Mononuclear cell (primary cell): ENCODE measurements around the gene ZFHX2. TPM values are rescaled to one million over a fixed set of nuclear protein-coding genes. Genes with fewer than 3 reads are reported as not detected.
A peak's percentile ranks its signal among the peaks of the same experiment; 100 is the strongest.

Experiments used
- H3K27me3 ChIP-seq: 2 replicates; pipeline ENCODE4 v1.6.0; 2011; ENCODE audit warnings: low read length, control low read depth; ENCODE audit not compliant: insufficient read depth
- H3K4me1 ChIP-seq: 2 replicates; pipeline ENCODE4 v1.5.1; 2011; ENCODE audit warnings: mild to moderate bottlenecking, low read length, control low read depth; ENCODE audit not compliant: insufficient read depth
- H3K4me3 ChIP-seq: 2 replicates; pipeline ENCODE4 v1.5.1; 2011; ENCODE audit warnings: mild to moderate bottlenecking, low read length, moderate library complexity
- H3K9me3 ChIP-seq: 2 replicates; pipeline ENCODE4 v1.5.1; 2011; ENCODE audit warnings: low read depth, mild to moderate bottlenecking, control low read depth, low read length
- total RNA-seq: library from RNA; depleted of rRNA; stranded (reverse); fragments of >200 nt; gene quantifications from one replicate; pipeline ENCODE4 v1.2.3, GENCODE V29; 2012

The ZFHX2 gene
- total RNA-seq, 1 donor = under 0.01 TPM

GRCh38 chr14:23578560-23579310 is 27.2 kb upstream of the ZFHX2 start, which contains the start of gene JPH4:
JPH4 (minus strand) TSS chr14:23578790; CDS start chr14:23577453, 1,337 bp downstream.
- no peak within 1 kb of the TSS for H3K4me3 ChIP-seq
- H3K27me3 ChIP-seq = peaks cover 44% of the 10 kb centered on the region
- H3K9me3 ChIP-seq = no peaks in the 10 kb centered on the region
- peaks cover 11% of the 10 kb centered on the region for H3K4me1 ChIP-seq

GRCh38 chr14:23577710-23578392 is 26.3 kb upstream of the ZFHX2 start:
- no peaks in the 10 kb centered on the region for H3K9me3 ChIP-seq
- H3K27me3 ChIP-seq = peaks cover 44% of the 10 kb centered on the region
- H3K4me3 ChIP-seq = no peak overlapping the region
- peaks cover 19% of the 10 kb centered on the region for H3K4me1 ChIP-seq

- Histone ChIP-seq H3K4me1 (peaks cover 26% of the 10 kb centered on the region), H3K9me3 (no peaks in the 10 kb centered on the region), H3K4me3 (no peak overlapping the region), H3K27me3 (peaks cover 44% of the 10 kb centered on the region)
These were observed 25.6 kb upstream of the ZFHX2 start for GRCh38 chr14:23577004-23577681.

GRCh38 chr14:23573384-23574015 is 21.9 kb upstream of the ZFHX2 start:
- H3K27me3 ChIP-seq = peaks cover 33% of the 10 kb centered on the region
- H3K9me3 ChIP-seq = no peaks in the 10 kb centered on the region
- peaks cover 45% of the 10 kb centered on the region for H3K4me1 ChIP-seq
- no peak overlapping the region for H3K4me3 ChIP-seq

- H3K27me3 ChIP-seq = peaks cover 27% of the 10 kb centered on the region
- no peak overlapping the region for H3K4me3 ChIP-seq
- peaks cover 52% of the 10 kb centered on the region for H3K4me1 ChIP-seq
- H3K9me3 ChIP-seq = no peaks in the 10 kb centered on the region
These were observed 21.3 kb upstream of the ZFHX2 start for GRCh38 chr14:23572836-23573235.

- Histone ChIP-seq H3K4me1 (peaks cover 54% of the 10 kb centered on the region), H3K27me3 (peaks cover 24% of the 10 kb centered on the region), H3K4me3 (no peak overlapping the region), H3K9me3 (no peaks in the 10 kb centered on the region)
These were observed 20.9 kb upstream of the ZFHX2 start for GRCh38 chr14:23572524-23572828.

- Histone ChIP-seq H3K27me3 (peaks cover 20% of the 10 kb centered on the region), H3K4me1 (peaks cover 53% of the 10 kb centered on the region), H3K4me3 (no peak overlapping the region), H3K9me3 (no peaks in the 10 kb centered on the region)
These were observed 20.3 kb upstream of the ZFHX2 start for GRCh38 chr14:23571701-23572523.

GRCh38 chr14:23570806-23571483 is 19.4 kb upstream of the ZFHX2 start:
- no peak overlapping the region for H3K4me3 ChIP-seq
- H3K9me3 ChIP-seq = no peaks in the 10 kb centered on the region
- H3K4me1 ChIP-seq = peaks cover 54% of the 10 kb centered on the region
- peaks cover 13% of the 10 kb centered on the region for H3K27me3 ChIP-seq

GRCh38 chr14:23569443-23570151 is 18.0 kb upstream of the ZFHX2 start:
- no peak overlapping the region for H3K4me3 ChIP-seq
- H3K9me3 ChIP-seq = no peaks in the 10 kb centered on the region
- H3K27me3 ChIP-seq = no peaks in the 10 kb centered on the region
- H3K4me1 ChIP-seq = peaks cover 54% of the 10 kb centered on the region

- H3K9me3 ChIP-seq = no peaks in the 10 kb centered on the region
- H3K4me1 ChIP-seq = peaks cover 54% of the 10 kb centered on the region
- no peak overlapping the region for H3K4me3 ChIP-seq
- no peaks in the 10 kb centered on the region for H3K27me3 ChIP-seq
These were observed 17.2 kb upstream of the ZFHX2 start for GRCh38 chr14:23568600-23569331.

- H3K27me3 ChIP-seq = no peaks in the 10 kb centered on the region
- H3K4me3 ChIP-seq = no peak overlapping the region
- peaks cover 53% of the 10 kb centered on the region for H3K4me1 ChIP-seq
- no peaks in the 10 kb centered on the region for H3K9me3 ChIP-seq
These were observed 16.5 kb upstream of the ZFHX2 start for GRCh38 chr14:23568021-23568599.

- H3K27me3 ChIP-seq = no peaks in the 10 kb centered on the region
- H3K4me1 ChIP-seq = peaks cover 50% of the 10 kb centered on the region
These were observed 15.8 kb upstream of the ZFHX2 start, which contains the start of gene AP1G2 for GRCh38 chr14:23567186-23568020. AP1G2 (minus strand) TSS chr14:23567791; CDS start chr14:23567314, 477 bp downstream.

More at GRCh38 chr14:23567186-23568020, 15.8 kb upstream of the ZFHX2 start, which contains the start of gene AP1G2:
- H3K4me3 ChIP-seq = peak within 1 kb of the TSS; percentile 70
- no peaks in the 10 kb centered on the region for H3K9me3 ChIP-seq
